HL-60 (cell line): ENCODE data around the gene MTX2.

Source experiments
- DNase-seq, 2 experiments: peaks; one replicate each; pipeline ENCODE4 v3.0.0-alpha.2; 2010 to 2020; ENCODE audit warnings: low read depth in 1 of 2, low spot score in 1 of 2
- H3K27ac ChIP-seq: fragments of 250-450 bp; sonication (Bioruptor Pico); replicated peaks from 2 replicates; pipeline ENCODE4 v1.5.1; 2020; ENCODE audit warnings: mild to moderate bottlenecking, moderate library complexity
- H3K27me3 ChIP-seq: fragments of 250-450 bp; sonication (Bioruptor Pico); 2 replicates; pipeline ENCODE4 v1.5.1; 2021; ENCODE audit warnings: mild to moderate bottlenecking, moderate library complexity; ENCODE audit not compliant: insufficient read depth, poor library complexity, severe bottlenecking
- H3K4me3 ChIP-seq: replicated peaks from 2 replicates; pipeline ENCODE4 v1.5.1; 2011; ENCODE audit warnings: mild to moderate bottlenecking, control low read depth, low read length; ENCODE audit not compliant: insufficient read depth
- CTCF ChIP-seq: IDR thresholded peaks from one replicate; pipeline ENCODE4 v1.5.1; 2011; ENCODE audit warnings: low read length, control low read depth, inconsistent platforms; ENCODE audit not compliant: insufficient read depth
- GABPA ChIP-seq: IDR thresholded peaks from 2 replicates; pipeline ENCODE4 v1.6.1; 2012; ENCODE audit warnings: low read depth
- POLR2AphosphoS5 ChIP-seq: IDR thresholded peaks from 2 replicates; pipeline ENCODE4 v1.6.1; 2012; ENCODE audit warnings: low read depth
- REST ChIP-seq: IDR thresholded peaks from 2 replicates; pipeline ENCODE4 v1.6.1; 2012; ENCODE audit warnings: low read depth; ENCODE audit not compliant: insufficient replicate concordance
- SPI1 ChIP-seq: IDR thresholded peaks from 2 replicates; pipeline ENCODE4 v1.6.1; 2012; ENCODE audit warnings: low read depth, mild to moderate bottlenecking, borderline replicate concordance

The MTX2 gene

GRCh38 chr2:176242276-176242675 lies 27.0 kb upstream of the MTX2 start:
- Histone ChIP-seq H3K4me3 (no peak overlapping the region), H3K27me3 (peaks cover 7% of the 10 kb centered on the region), H3K27ac (no peak overlapping the region)
- TF ChIP-seq REST (no peak), POLR2AphosphoS5 (no peak), SPI1 (no peak), GABPA (no peak), CTCF (no peak)
- no peak for DNase-seq

- Histone ChIP-seq H3K4me3 (no peak overlapping the region), H3K27me3 (no peaks in the 10 kb centered on the region), H3K27ac (no peak overlapping the region)
- no peak for TF ChIP-seq GABPA
- no peak for TF ChIP-seq SPI1
- TF ChIP-seq CTCF, result no peak
- no peak for TF ChIP-seq POLR2AphosphoS5
- no peak for TF ChIP-seq REST
- no peak for DNase-seq
Measured at GRCh38 chr2:176246331-176246730, 22.9 kb upstream of the MTX2 start.

- TF ChIP-seq CTCF (no peak), GABPA (no peak), POLR2AphosphoS5 (no peak), REST (no peak), SPI1 (no peak)
Measured at GRCh38 chr2:176247859-176248258, 21.4 kb upstream of the MTX2 start.

More at GRCh38 chr2:176247859-176248258, 21.4 kb upstream of the MTX2 start:
- Histone ChIP-seq H3K4me3 (no peak overlapping the region), H3K27me3 (no peaks in the 10 kb centered on the region), H3K27ac (no peak overlapping the region)
- no peak for DNase-seq
